NCI-H524 (cell line): ENCODE data around the gene LZTS2.

Experiments used
- DNase-seq, 2 experiments: peaks; one replicate each; lab custom pipeline; 2025; lab: John Stamatoyannopoulos, UW

LZTS2 gene

GRCh38 chr10:101054351-101054750 lies 54.7 kb downstream of the LZTS2 start:
- no peak for DNase-seq

GRCh38 chr10:101054876-101055275 lies 55.3 kb downstream of the LZTS2 start:
- no peak for DNase-seq

DNA sequence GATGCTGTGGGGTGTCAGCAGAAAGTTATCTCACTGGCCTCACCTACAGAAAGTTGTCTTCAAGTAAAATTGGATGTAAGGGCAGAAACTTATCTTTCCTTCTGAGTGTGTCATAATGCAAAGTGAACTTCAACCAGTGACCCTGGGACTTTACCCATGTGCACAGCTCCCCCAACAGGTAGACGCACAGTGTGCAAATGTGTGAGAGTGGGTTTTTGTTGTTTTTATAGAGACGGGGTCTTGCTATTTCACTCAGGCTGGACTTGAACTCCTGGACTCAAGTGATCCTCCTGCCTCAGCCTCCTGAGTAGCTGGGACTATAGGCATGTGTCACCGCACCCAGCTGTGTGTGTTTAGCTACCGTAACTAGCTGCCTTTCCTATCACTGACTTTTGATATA lies 55.8 kb downstream of the LZTS2 start:
- DNase-seq: no peak

DNA sequence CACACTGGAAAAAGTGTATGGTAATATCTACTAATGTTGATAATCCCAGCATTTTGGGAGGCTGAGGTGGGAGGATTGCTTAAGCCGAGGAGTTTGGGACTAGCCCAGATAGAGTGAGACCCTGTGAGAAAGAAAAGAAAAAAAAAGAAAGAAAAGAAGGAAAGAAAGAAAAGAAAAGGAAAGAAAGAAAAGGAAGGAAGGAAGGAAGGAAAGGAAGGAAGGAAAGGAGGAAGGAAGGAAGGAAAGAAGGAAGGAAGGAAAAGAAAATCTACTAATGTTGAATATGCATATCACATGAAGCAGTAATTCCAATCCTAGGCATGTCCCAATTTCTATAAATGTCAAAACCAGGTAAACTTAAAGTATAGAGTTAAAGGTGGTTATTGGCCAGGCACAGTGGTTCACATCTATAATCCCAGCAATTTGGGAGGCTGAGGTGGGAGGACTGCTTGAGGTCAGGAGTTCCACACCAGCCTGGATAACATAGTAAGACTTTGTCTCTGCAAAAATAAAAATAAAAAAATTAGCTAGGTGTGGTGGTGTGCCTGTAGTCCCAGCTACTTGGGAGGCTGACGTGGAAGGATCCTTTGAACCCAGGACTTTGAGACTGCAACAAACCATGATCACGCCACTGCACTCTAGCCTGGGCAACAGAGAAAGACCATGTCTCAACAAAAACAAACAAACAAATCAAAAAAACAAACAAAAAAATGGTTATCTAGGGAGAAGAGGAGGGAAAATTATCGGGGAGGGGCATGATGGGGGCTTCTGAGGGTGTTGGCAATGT lies 57.0 kb downstream of the LZTS2 start:
- DNase-seq: no peak
